Measurements from ENCODE around the gene CREB3L1. TPM values are rescaled to one million over a fixed set of nuclear protein-coding genes. Genes with fewer than 3 reads are reported as not detected.

The CREB3L1 gene
- total RNA-seq, 4 donors from 2014 or later: 0.81 to 5.2 (median 1.7) TPM

DNA sequence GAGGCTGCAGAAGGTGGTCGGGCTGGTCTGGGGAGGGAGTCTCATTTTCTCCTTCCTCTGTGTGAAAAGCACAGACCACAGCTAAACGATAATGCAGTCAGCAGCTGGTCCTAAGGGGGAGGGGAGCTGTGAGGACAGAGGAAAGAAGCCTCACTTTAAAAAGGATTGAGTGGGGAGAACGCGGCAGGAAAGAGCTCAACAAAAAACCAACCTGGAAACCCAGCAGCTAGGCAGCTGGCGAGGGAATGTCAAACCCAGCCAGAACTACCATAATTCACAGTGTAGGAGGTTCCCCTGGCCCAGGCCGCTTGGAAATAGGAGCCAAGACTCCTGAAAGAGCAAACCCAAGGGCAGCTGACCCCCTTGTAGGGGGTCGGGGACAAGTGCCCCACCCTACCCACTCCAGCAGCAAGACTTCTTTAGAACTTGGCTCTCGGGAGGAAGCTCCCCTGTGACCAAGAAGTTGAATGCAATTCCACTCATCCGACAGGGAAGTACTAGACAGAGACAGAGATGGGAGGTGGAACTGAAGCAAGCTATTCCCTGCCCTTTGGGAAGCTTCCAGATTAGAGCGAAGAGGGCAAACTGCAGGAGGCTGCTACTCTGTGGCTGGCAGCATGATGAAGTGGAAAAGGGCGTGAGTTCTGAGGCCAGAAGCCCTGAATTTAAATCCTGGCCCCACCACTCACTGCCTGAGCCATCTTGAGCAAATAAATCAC is 53.3 kb downstream of the CREB3L1 start:
- peaks cover 0 to 30% (median 12%) of the 10 kb centered on the region in 3 donors for H3K4me1 ChIP-seq
- H3K27me3 ChIP-seq: peaks cover 48% of the 10 kb centered on the region
- H3K36me3 ChIP-seq: no peaks in the 10 kb centered on the region
- TF ChIP-seq EP300 (IDR thresholded peaks at IDR 0.05): no peak
- TF ChIP-seq POLR2A (IDR thresholded peaks at IDR 0.05): no peak
- TF ChIP-seq, protein P1, sequence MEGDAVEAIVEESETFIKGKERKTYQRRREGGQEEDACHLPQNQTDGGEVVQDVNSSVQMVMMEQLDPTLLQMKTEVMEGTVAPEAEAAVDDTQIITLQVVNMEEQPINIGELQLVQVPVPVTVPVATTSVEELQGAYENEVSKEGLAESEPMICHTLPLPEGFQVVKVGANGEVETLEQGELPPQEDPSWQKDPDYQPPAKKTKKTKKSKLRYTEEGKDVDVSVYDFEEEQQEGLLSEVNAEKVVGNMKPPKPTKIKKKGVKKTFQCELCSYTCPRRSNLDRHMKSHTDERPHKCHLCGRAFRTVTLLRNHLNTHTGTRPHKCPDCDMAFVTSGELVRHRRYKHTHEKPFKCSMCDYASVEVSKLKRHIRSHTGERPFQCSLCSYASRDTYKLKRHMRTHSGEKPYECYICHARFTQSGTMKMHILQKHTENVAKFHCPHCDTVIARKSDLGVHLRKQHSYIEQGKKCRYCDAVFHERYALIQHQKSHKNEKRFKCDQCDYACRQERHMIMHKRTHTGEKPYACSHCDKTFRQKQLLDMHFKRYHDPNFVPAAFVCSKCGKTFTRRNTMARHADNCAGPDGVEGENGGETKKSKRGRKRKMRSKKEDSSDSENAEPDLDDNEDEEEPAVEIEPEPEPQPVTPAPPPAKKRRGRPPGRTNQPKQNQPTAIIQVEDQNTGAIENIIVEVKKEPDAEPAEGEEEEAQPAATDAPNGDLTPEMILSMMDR (IDR thresholded peaks at IDR 0.05): no peak
- no peak for TF ChIP-seq POLR2AphosphoS5 (IDR thresholded peaks at IDR 0.05)
- H3K27ac ChIP-seq: no peak overlapping the region
- no peak overlapping the region for H3K4me3 ChIP-seq
- ATAC-seq: no peak
- H3K9me3 ChIP-seq: no peaks in the 10 kb centered on the region
- WGBS, 2 donors (ENCODE audit: low coverage in 1 of 2): 50 to 56% methylated on average over 6 to 10 of the region's 11 CpGs

DNA sequence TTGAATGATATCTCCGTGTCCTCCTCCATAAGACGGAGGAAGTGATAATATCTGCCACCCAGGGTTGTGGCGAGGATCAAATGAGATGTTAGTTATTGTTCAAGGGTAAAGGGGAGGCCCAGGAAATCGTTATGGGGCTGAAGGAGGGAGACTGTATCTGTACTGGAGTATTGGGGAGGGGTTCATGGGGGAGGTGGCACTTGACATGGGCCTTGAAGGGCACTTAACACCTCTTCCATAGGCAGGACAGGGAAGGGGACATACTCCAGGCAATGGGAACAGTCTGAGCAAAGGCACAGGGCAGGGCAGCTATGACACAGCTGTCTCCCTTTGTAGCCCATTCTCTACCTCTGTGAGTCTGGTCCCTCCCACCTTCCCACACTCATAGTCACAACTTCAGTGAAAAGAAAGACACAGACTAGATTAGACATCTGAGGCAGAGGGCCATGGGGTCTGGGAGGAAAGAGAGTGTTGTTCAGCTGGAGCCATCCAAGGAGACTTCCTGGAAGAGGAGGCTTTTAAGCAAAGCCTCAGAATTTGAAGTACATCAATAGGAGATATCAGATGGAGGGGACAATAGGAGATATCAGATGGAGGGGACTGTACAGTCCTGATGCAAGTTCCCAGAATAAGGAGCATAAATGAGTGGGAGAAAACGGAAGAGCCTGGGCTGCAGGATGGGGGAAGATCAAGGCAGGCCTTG is 54.0 kb downstream of the CREB3L1 start:
- no peak for ATAC-seq
- Histone ChIP-seq H3K4me1 (peaks cover 0 to 30% (median 12%) of the 10 kb centered on the region in 3 donors), H3K36me3 (no peaks in the 10 kb centered on the region), H3K9me3 (no peaks in the 10 kb centered on the region), H3K27me3 (peaks cover 48% of the 10 kb centered on the region), H3K4me3 (no peak overlapping the region), H3K27ac (no peak overlapping the region)
- no peak for TF ChIP-seq POLR2A (IDR thresholded peaks at IDR 0.05)
- TF ChIP-seq POLR2AphosphoS5 (IDR thresholded peaks at IDR 0.05): no peak
- TF ChIP-seq, protein P1 (IDR thresholded peaks at IDR 0.05): no peak
- TF ChIP-seq EP300 (IDR thresholded peaks at IDR 0.05): no peak
- 73 to 80% methylated on average over 1 to 5 of the region's 5 CpGs for WGBS, 2 donors (ENCODE audit: low coverage in 1 of 2)

DNA sequence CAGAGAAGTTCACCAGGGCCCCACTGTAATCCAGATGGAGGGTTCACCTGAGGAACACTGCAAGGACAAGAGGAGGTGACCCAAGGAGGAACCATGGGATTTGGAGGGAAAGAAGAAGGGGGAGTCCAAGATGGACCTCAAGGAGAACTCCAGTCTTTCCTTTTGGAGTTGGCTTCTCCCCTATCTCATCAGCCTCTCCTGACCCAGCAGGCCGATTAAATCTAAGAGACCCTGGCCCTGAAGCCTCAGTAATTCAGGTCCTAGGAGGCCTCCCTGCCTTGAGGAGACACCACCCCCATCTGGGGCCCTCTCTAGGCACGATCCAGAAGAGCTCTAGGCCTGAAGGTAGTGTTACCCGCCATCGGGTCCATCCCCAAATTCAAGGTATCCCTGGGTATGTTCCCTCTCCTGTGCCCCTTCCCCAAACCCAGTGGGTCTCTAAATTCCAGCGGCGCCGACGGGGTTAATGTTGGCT is 54.7 kb downstream of the CREB3L1 start:
- TF ChIP-seq EP300 (IDR thresholded peaks at IDR 0.05): no peak
- TF ChIP-seq POLR2A (IDR thresholded peaks at IDR 0.05): no peak
- no peak for TF ChIP-seq POLR2AphosphoS5 (IDR thresholded peaks at IDR 0.05)
- TF ChIP-seq, protein P1 (IDR thresholded peaks at IDR 0.05): no peak
- WGBS, 2 donors (ENCODE audit: low coverage in 1 of 2): 40% methylated on average over 1 of the region's 8 CpGs; no CpG with 5 or more reads in 1 of the 2 donors
- Histone ChIP-seq H3K4me1 (peaks cover 0 to 30% (median 12%) of the 10 kb centered on the region in 3 donors), H3K9me3 (no peaks in the 10 kb centered on the region), H3K27ac (no peak overlapping the region), H3K36me3 (no peaks in the 10 kb centered on the region), H3K4me3 (peak overlapping the region in 1 of 2 donors; percentile 56), H3K27me3 (peaks cover 48% of the 10 kb centered on the region)
- ATAC-seq: peak; percentile 9

DNA sequence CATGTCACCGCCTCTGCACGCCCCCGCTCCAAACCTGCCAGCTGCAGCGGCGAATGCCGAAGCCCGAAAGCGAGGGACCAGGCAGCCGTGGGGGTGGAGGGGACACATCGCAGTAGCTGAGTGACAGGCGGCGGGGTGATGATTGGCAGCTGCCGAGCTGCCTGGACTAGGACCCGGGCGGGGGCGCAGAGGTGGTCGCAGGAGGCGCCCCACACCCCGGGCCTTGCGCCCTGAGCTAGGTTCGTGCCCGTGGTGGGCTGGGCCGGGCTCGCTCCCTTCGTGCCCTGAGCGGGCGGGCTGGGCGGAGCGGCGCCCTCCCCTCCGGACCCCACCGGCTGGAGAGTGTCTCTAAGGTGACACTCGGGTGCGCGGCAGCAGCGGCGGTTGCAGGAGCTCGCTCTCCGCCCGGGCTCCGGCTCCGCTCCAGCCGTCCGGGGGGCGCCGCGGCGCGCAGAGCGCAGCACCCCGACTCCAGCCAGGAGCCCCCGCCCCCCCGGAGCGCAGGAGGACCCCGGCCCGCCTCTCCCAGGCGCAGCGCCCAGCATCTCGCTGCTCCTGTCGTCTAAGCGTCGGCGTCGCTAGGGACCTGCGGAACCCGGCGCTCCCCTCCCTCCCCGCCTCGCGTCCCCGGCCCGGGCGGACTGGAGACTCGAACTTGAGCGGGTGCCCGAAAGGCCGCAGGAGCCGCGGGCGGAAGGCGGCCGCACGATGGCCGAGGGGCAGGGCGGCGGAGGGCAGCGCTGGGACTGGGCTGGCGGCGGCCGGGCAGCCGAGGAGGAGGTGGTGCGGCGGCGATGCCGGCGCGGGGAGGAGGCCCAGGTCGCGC is 55.3 kb downstream of the CREB3L1 start:
- Histone ChIP-seq H3K4me1 (peaks cover 0 to 30% (median 12%) of the 10 kb centered on the region in 3 donors), H3K4me3 (peak overlapping the region; percentile 12 to 56), H3K9me3 (no peaks in the 10 kb centered on the region), H3K27ac (no peak overlapping the region), H3K36me3 (no peaks in the 10 kb centered on the region), H3K27me3 (peaks cover 48% of the 10 kb centered on the region)
- ATAC-seq: peak; percentile 46
- no CpG with 5 or more reads among the region's 99 CpGs for WGBS, 2 donors (ENCODE audit: low coverage in 1 of 2)
- TF ChIP-seq POLR2AphosphoS5 (IDR thresholded peaks at IDR 0.05): no peak
- TF ChIP-seq, protein P1 (IDR thresholded peaks at IDR 0.05): no peak
- no peak for TF ChIP-seq EP300 (IDR thresholded peaks at IDR 0.05)

Data from gastroesophageal sphincter (tissue), 4 donors.